NCI-H526 treated with DMSO at 0.1 percent for 48 hours (cell line): ENCODE data around the gene FCHSD2.

Experiments used
- DNase-seq: peaks from one replicate; lab custom pipeline; 2025; lab: John Stamatoyannopoulos, UW

The FCHSD2 gene

DNA sequence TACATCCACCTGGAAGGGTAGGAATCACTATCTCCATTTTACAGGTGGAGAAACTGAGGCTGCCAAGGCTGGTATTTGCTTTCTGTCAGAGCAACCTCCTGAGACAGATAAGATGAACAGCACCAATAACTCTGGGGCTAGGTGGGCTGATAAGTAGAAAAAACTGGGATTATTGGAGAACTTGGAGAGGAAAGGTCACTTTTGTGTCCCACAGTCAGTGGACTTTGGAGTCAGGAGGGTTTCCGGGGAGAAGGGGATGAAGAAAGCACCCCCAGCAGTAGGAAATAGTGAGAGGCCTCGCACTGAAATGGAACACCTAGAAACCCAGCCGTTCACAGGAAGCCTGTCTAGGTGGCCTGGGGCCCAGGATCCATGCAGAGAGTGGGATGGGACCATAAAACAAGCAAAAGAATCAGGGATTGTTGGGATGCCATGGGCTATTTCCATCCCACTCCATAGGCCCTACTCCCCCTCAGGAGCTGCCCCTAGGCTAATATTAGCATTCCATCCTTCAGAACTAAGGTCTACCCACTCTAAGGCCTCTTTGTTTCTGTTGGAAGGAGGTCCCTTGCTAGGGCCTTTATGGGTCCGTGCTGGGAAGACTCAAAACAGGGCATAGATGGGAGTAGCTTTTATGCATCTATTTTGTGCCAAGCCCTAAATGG, 31.0 kb upstream of the FCHSD2 start:
- no peak for DNase-seq

DNA sequence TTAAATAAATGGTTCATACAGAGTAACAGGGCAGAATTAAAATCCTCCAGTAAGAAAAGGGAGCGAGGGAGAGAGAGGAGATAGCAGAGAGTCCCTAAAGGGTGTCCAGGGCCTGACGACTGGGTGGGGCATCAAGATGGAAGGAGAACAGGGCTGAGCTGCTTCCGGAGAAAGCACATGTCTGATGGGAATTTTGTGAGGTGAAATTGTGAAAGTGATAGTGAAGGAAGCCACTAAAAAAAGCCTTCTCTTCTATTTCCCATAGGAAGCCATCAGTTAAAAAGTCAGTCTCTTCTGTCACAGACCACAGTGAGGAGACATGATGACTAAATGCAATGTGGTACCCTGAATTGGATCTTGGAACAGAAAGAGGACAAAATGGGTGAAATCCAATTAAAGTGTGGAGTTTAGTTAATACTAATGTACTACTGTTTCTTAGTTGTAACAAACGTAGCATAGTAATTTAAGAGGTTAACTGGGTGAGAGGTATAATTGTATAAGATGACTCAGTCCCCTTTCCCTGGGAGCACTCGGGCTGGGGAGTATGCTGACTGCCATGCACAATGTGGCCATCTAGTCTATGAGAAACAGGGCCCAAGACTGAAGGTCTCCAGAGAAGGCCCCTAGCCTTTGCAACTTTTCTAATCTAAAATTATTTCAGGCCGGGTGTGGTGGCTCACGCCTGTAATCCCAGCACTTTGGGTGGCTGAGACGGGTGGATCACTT, 29.5 kb upstream of the FCHSD2 start:
- no peak for DNase-seq

DNA sequence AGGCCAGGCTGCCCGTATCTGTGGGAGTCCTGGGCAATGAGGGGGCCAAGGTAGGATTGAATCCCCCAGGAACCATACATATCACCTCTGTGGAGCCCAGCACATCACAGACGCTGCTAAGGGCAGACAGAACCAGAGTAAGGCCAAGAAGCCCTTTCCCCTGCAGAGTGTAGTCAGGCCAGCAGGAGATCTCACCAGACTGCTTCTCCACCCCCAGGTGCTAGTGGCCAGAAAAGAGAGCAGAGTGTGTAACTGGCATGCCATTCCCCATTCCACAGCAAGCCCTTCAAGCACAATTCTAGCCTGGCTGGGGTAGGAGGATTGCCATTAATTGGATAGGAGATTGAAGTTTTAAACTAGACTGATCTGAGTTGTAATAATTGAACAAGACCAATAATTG, 28.0 kb upstream of the FCHSD2 start:
- no peak for DNase-seq

DNA sequence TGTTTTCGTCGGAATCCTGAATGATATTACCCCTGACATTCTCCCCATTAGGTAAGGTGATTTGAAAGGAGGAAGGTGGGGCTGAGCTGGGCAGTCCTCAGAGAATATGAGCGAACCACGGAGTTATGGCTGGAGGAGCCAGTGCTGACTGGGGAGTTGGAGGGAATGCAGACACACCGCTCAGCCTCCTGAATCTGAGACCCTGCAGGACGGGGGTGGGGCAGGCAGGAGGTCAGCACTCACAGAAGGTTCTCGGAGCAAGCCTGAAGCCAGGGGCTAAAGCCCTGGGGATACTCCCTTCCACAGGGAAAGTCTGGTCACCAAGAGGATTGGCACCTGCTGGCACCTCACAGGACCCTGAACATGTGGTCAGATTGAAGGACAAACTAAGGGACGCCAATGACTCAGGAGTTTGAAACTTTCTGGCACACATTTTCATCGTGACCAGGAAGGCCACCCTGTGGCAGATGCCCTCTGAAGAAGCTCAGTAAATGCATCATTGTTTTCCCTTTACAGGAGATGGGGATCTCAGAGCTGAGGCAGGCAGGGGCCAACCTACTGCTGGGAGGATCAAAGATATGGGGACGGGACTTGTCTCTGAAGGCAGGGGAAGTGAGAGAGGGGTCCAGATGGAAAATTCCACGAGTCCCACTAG, 26.9 kb upstream of the FCHSD2 start:
- no peak for DNase-seq

DNA sequence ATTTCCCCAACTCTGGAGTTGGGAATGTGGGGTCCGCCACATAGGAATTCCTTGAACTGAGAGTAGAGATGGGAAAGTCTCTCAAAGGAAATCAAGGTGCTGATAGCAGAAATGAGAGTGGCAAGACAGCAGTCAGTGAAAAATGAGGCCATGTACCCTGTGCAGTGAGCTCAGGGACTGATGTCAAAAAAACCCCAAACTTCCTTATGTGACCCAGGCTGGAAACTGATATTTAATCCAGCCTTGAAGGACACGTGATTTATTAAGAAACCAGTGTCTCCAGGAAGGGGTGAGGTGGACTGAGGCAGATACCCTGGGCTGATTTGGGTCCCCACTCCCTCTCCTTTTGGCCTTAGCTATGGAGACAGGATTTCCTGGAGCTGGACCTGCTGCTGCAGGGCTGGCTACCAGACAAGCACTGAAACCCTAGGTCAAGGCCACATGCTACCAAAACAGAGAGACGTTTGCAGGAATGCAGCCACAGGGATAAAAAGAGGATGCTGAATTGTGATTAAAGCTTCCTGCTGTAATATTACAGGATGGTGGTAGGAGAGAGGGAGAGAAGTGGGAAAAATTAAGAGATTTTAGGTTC, 25.3 kb upstream of the FCHSD2 start:
- no peak for DNase-seq

DNA sequence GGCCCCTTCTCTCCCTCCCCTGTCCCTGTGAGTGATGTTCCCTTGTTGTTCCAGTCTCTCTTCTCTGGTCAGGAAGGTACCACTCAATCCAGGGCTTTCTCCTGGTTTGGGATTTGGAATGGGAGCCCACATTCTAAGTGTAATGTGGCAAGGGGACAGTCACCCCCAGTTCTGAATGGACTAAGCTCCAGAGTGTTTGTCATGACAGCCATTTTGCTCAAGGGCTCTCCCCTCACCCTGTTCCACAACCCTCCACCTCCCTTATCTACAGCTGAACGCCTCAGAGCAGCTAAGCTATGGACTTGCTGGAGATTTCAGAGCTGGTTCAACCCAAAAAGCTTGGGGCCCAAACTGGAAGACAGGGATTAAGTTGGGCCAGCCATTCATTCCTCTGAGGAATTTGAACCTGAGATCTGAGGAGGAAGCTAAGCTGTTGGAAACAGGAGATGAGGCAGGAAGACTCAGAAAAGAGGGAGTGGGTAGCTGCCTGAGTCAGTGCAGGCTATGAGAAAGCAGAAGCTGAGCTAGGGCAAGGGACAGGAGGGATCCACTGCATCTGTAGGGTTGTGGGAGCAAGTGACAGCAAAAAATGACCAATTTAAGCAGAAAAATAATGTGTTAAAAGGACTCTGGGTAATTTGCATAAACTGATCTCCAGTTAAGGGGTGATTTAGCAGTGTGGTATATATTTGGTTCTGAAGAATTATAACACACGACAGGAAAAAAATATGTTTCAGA, 22.9 kb upstream of the FCHSD2 start:
- DNase-seq: no peak

DNA sequence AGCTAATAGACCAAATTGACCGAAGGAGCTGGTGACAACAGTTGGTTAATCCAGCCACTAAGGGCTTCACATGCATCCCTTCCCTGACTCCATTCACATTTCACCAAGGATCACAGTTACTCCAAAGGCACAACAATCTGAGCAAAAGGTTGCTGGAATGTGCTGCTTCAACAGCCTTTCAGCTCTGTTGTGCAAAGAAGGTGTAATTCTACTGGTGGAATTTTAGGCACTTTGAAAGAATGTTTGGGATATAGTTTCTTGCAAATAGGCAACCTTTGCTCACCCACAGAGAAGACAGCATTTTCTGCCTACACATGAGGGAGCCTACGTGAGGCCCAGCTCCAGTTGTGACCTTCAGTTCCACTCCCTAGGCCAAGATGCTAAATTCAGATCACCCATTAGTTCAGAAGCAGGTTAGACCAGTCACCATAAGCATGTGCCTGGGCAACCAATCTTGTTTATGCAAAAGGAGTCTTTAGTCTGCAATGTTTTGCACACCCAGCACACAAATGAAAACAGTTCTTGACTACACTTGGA, 21.6 kb upstream of the FCHSD2 start:
- DNase-seq: no peak

DNA sequence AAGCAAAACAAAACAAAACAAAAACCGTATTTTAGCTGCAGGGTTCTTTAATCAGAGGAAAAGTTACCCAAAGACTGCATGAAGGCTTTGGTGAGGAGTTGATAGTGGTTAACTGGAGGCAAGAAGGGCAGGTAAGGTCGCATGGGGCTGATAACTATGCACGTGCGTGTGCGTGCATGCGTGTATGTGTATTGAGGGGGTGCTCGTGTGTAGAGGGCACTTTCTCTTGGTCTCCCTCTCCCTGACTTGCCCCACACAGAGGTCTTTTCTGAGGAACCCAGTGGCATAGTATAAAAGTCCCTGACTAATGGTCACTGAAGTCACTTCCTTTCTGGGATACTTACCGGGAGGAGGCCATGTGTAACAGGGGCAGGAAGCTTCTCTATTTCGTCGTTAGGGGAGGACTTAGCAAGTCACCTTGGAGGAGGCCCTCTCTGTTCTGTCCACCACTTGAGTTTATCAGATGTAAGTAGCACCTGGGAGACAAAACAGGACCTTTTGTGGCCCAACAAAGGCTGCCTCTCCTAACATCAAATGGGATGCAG, 20.1 kb upstream of the FCHSD2 start:
- no peak for DNase-seq

DNA sequence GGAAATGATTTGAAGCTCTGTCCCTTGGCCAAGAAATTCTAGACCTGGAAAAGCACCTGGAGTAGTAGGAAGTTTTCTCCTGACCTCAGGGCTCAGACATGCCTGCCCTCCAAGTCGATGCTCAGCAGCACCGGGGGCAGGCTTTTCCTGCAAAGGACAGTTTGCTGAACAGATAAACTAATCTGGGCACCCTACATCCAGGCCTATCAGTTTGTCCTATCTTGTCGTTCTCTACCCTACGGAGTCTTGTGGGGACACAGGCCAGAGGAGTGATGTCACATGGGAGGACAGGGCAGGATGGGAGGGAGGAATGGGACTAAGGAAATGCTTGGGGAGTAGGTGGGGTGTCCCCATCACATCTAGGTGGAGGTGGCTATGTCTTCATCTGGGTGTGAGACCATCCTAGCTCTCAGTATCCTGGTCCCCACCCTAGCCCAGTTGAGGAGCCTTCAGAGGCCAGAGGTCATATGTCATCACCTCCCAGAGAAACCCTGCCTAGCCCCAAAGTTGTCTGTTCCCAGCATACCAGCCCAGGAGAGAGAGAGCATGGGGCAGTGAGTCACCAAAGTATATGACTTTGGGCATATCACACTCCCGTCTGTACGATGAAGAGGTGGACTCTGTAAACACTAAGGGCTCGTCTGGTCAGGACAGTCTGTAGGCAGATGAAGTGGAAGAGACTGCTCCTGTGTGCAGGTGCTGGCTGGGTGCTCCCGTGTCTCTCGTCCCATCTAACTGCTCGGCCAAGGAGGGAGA, 18.1 kb upstream of the FCHSD2 start:
- DNase-seq: no peak

DNA sequence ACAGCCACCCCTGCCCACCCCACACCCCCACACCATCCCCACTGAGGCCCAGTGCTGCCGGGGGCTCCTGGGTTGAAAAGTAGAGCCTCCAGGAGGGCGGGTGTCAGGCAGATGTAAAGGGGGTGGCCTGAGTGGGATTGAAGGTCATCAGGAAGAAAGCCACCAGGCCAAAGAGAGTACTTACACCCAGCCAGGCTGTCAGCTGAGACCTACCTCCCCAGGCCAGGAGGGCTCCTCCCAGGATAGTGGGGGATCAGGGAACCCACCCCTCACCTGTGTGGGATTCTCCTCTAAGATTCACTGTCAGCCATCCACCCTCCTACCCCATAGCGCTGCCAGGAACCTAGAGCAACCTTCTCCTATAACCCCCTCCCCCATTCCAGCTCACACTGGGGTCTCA, 17.2 kb upstream of the FCHSD2 start:
- no peak for DNase-seq

DNA sequence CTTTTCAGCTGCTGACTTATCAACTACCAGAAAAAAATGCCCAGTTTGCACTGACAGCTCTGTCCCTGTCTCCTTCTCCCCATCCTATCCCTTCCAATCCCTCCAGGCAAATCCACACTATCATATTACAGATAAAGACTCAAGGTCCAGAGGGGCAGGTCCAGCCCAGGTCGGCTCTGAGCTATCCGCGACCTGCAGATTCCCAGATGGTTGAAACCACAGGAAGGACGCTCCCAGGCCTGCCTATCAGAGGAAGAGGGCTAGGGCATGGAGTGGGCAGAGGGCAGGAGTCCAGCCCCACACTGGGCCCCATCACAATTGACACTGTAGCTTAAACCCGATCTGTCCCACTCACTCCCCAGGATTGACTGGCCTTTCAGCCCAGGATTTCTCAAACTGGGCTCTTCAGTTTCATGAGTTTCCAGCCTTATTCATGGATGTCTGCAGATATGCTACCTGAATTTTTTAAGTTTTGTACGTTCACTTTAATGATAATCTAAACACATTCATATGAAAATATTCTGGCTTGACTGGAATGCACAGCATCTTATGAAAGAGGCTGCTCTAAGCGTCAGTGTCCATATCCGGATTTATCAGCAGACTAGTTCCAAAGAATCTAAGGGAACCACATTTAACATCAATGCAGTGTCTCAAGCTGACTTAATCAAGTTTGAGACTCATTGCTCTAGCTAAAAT, 16.4 kb upstream of the FCHSD2 start:
- DNase-seq: no peak

DNA sequence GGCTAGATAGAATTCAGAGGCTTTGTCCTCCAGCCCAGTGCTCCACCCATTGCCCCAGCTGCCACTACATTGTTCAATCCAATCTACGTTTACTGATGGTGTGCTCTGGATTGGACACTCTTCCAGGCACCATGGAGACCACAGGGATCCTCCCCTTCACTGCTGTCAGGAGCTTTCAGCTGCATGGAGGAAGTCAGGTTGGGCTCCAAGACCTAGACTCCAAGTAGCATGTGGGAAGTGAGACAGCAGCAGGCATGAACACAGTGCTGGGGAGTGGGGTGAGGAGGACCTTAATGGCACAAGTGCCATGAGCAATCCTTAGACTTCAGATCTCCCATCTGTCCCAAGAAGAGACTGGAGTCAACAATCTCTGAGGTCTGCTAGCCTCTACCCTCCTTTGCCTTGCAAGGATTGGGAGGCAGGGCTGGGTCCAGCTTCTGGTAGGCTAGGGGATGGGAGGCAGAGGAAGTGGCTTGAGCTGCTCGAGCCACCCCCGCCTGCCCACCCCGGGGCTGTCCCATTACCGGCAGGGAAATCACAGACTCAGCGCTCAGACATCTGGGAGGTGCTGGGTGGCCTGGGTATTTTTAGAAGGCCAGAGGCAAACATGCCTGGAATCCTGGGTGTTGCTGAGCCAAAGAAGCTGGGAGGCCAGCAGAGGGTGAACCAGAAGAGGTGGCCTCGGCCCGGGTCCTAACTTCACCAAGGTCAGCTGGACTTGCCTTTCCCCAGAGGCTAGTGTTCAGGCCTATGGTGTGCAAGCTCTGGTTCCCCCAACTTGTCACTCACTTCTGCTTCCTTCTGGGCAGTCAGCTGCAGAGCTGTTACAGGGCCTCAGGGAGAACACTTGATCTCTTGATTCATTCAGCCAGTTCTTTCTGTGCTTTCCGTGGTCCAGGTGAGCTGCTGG, 15.2 kb upstream of the FCHSD2 start:
- DNase-seq: no peak

DNA sequence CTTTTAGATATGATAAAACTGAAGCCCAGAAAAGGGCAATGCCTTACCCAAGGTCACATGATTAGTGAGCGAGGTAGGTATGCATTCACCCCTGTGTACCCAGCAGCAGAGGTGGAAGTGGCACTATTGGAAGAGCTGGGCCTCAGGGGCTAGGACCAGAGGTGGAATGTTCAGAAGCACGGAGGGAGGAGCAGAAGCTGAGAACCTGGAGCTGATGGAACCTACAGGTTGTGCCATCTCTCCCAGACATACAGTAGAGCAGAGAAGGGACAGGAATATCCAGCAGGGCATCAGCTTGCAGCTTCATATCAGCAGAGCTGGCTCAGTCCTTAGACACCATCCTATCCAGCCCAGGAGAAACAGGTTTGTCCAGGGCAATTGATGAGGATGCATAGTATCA, 14.6 kb upstream of the FCHSD2 start:
- DNase-seq: no peak

DNA sequence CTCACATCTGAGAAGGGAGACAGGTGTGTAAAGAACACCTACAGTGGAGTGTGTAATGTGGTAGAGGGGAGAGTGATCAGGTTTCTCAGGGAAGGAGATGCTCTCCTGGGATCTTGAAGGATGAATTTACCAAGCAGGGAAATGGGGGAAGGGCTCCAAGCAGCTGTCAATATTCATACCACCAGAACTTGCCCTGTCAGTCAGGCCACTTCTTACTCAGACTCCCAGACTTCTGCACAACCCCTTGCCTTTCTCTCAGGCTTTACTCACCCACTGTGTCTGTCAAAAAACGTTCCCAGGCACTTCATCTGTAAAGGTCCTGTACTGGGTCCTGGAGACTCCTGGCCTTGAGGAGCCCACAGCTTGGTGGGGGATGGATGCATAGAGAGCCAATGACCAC, 14.0 kb upstream of the FCHSD2 start:
- no peak for DNase-seq

DNA sequence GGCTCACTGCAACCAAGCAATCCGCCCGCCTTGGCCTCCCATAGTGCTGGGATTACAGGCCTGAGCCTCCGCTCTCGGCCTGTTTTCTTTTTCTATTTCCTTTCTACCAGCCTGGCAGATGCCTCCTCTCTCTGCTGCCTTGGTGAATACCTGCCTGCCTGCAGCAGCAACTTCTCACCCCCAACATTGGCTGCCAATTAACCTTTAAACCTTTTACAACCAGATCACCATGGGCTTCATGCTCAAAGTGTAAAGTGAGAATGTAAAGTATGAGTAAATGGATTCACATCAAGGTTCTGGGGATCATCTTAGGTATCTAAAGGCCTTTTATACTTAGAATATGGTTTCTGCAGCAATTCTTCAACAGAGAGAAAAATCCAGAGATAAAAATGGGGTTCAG, 13.0 kb upstream of the FCHSD2 start:
- no peak for DNase-seq

DNA sequence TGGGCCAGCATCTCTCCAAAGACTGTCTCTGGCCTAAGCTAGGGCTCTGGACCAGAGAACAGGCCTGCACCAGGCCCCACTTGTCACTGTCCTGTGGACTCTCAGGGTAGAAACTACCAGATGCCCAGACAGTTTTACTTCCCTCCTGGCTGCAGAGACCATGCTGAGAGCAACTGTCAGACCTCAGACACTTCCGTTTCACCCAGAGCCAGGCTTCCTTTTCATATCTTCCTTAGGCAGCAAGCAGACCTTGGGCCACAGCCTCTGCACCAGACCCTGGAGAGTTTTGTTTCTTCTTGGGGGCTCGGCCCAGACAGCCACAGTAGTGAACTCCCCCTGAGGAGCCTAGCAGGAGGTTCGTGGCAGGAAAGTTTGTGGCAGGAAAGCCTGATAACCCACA, 12.1 kb upstream of the FCHSD2 start:
- DNase-seq: no peak

DNA sequence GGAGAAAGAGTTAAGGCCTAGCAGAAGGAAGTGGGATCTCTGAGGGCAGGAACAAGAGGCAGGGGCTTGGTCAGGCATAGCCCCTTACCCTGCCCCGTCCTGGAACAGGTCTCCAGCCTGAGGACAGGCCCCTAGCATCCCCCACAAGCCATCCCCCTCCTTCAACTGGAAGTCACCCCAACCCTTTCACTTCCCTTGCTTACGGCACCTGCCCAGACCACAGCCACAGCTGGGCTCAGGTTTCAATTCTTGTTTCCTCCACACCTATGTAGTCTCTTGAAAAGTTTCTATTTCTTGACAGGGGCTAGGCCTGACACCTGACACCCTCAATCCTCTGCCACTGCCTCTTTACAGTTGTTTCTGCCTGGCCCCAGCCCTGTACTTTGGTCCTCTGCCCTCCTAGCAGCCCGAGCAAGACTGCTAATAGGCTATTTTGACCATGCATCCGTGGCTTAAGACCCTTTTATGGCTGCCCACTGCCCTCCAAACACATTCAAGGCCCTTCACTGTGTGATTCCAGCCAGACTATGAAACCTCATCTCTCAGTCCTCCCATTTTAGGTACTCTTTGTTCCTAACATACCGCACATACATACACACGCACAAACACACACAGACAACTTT, 10.9 kb upstream of the FCHSD2 start:
- DNase-seq: no peak

DNA sequence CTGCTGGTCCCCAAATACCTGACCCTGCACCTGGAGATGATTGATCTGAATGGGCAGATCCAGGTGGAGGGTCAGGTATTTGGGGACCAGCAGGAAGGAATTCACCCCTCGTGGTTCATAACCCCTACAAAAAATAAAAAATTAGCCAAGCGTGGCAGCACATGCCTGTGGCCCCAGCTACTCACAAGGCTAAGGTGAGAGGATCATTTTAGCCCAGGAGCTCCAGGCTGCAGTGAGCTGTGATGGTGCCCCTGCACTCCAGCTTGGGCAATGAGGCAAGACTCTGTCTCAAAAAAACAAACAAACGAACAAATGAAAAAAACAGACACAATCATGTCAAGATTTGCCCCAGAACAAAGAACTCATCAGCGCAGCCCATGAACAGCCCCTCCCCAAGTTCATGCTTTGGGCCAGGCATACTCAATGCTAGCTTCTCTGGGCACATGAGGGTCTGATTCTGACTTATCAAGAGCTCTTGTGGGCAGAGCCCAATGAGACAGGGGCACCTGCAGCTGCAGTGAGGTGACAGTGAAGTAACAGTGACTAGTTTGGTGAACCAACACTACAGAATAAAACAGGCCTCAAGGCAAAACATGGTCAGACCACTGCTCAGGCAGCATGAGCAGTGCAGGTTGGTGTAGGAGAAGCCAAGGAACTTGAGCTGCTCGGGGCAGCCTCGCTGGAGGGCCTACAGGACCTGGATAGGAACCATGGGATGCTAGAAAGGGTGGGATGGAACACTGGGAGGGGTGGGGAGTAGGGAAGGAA, 10.2 kb upstream of the FCHSD2 start:
- no peak for DNase-seq
